Measurements from ENCODE around the gene CHAMP1.

DNA sequence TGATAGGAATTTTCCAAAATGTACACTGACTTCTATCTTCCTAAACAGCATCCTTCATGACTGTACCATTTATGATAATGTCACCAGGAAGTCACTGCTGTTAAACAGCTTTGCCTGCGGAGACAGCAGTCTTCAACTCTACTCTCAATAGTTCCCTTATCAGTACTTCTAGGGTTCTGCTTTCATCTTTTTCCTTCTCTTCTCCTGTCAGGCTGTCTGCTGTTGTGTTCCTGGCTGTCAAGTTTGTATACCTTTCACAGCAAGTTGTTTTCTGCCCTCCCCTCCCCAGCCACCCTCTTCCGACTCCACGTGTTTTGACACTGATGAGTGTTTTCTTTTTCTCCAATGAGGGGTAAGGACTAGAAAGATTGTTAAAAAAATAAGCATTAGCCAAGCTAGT lies 30.7 kb upstream of the CHAMP1 start:
- TF ChIP-seq, protein P1, sequence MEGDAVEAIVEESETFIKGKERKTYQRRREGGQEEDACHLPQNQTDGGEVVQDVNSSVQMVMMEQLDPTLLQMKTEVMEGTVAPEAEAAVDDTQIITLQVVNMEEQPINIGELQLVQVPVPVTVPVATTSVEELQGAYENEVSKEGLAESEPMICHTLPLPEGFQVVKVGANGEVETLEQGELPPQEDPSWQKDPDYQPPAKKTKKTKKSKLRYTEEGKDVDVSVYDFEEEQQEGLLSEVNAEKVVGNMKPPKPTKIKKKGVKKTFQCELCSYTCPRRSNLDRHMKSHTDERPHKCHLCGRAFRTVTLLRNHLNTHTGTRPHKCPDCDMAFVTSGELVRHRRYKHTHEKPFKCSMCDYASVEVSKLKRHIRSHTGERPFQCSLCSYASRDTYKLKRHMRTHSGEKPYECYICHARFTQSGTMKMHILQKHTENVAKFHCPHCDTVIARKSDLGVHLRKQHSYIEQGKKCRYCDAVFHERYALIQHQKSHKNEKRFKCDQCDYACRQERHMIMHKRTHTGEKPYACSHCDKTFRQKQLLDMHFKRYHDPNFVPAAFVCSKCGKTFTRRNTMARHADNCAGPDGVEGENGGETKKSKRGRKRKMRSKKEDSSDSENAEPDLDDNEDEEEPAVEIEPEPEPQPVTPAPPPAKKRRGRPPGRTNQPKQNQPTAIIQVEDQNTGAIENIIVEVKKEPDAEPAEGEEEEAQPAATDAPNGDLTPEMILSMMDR (IDR thresholded peaks at IDR 0.05; ENCODE audit: insufficient read depth, low read length) = no peak
- TF ChIP-seq, protein P2, sequence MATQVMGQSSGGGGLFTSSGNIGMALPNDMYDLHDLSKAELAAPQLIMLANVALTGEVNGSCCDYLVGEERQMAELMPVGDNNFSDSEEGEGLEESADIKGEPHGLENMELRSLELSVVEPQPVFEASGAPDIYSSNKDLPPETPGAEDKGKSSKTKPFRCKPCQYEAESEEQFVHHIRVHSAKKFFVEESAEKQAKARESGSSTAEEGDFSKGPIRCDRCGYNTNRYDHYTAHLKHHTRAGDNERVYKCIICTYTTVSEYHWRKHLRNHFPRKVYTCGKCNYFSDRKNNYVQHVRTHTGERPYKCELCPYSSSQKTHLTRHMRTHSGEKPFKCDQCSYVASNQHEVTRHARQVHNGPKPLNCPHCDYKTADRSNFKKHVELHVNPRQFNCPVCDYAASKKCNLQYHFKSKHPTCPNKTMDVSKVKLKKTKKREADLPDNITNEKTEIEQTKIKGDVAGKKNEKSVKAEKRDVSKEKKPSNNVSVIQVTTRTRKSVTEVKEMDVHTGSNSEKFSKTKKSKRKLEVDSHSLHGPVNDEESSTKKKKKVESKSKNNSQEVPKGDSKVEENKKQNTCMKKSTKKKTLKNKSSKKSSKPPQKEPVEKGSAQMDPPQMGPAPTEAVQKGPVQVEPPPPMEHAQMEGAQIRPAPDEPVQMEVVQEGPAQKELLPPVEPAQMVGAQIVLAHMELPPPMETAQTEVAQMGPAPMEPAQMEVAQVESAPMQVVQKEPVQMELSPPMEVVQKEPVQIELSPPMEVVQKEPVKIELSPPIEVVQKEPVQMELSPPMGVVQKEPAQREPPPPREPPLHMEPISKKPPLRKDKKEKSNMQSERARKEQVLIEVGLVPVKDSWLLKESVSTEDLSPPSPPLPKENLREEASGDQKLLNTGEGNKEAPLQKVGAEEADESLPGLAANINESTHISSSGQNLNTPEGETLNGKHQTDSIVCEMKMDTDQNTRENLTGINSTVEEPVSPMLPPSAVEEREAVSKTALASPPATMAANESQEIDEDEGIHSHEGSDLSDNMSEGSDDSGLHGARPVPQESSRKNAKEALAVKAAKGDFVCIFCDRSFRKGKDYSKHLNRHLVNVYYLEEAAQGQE (IDR thresholded peaks at IDR 0.05; ENCODE audit: insufficient replicate concordance, low read depth) = no peak
- TF ChIP-seq POLR2AphosphoS5 (IDR thresholded peaks at IDR 0.05; ENCODE audit: low read depth) = no peak
- no peak for TF ChIP-seq GABPA (IDR thresholded peaks at IDR 0.05; ENCODE audit: low read depth)
- no peak for TF ChIP-seq SPI1 (IDR thresholded peaks at IDR 0.05; ENCODE audit: borderline replicate concordance, low read depth)

All from HL-60 (cell line).